Measurements from ENCODE around the gene CASP1. TPM values are rescaled to one million over a fixed set of nuclear protein-coding genes. Genes with fewer than 3 reads are reported as not detected.
"Not testable (repeated sequence)": the region's sequence is repeated elsewhere in the genome, so short reads cannot be mapped to it uniquely, and the experiment has no call there.

Gene CASP1
- total RNA-seq, result 10 to 100 TPM in 2 of 10 donors, 1 to 10 TPM in 8; 4.3 to 35.5 (median 7.5) TPM
- polyA plus RNA-seq, result 10 to 100 TPM in 1 of 2 donors, 1 to 10 TPM in 1; 8.9 to 11.6 TPM
- long read RNA-seq, donor 1, partial matches to known transcripts, result 1 of 4 reads
- long read RNA-seq, donor 1, other reads (novel, unspliced or antisense), result 0 of 4 reads
- long read RNA-seq, donor 2, transcript CASP1-202 (10 exons, 1,477 nt), result major isoform, 5 of 8 reads
- long read RNA-seq, donor 2, partial matches to known transcripts, result 0 of 8 reads
- long read RNA-seq, donor 2, other reads (novel, unspliced or antisense), result 0 of 8 reads
- long read RNA-seq, donor 3, partial matches to known transcripts, result 1 of 6 reads
- long read RNA-seq, donor 3, other reads (novel, unspliced or antisense), result 2 of 6 reads

- H3K4me3 ChIP-seq, result peak within 1 kb of the TSS; percentile 19 to 62 (median 50)
- WGBS, 2 donors, result 43 to 53% methylated on average over 3 of the region's 3 CpGs
- H3K9me3 ChIP-seq, result no peaks in the 10 kb centered on the region
- ATAC-seq (peak in 7 of 8 donors; percentile 71 to 95 (median 89)), DNase-seq (peak in 1 of 2 donors; percentile 49)
- H3K4me1 ChIP-seq, result peaks cover 0 to 50% (median 6%) of the 10 kb centered on the region in 9 donors
- no peaks in the 10 kb centered on the region for H3K27me3 ChIP-seq
- H3K36me3 ChIP-seq, result peaks cover 0 to 28% (median 10%) of the 10 kb centered on the region in 9 donors
- intact Hi-C loops (cut with DNase I), result loop anchor here in 2 of 10 donors (5.0 to 10.0 kb wide), 2 partner anchors 68 to 70 kb away; partner anchors contain the start of gene CASP4 (in 2 of the 2)
- H3K27ac ChIP-seq, result peak within 1 kb of the TSS; percentile 34 to 89 (median 66)
- TF ChIP-seq, protein P1, sequence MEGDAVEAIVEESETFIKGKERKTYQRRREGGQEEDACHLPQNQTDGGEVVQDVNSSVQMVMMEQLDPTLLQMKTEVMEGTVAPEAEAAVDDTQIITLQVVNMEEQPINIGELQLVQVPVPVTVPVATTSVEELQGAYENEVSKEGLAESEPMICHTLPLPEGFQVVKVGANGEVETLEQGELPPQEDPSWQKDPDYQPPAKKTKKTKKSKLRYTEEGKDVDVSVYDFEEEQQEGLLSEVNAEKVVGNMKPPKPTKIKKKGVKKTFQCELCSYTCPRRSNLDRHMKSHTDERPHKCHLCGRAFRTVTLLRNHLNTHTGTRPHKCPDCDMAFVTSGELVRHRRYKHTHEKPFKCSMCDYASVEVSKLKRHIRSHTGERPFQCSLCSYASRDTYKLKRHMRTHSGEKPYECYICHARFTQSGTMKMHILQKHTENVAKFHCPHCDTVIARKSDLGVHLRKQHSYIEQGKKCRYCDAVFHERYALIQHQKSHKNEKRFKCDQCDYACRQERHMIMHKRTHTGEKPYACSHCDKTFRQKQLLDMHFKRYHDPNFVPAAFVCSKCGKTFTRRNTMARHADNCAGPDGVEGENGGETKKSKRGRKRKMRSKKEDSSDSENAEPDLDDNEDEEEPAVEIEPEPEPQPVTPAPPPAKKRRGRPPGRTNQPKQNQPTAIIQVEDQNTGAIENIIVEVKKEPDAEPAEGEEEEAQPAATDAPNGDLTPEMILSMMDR (IDR thresholded peaks at IDR 0.05), result no peak
Measured at GRCh38 chr11:105034813-105035620, at the start of gene CASP1. CASP1 (minus strand) TSS chr11:105035144; CDS start chr11:105035113, 31 bp downstream.

- intact Hi-C loops (cut with DNase I), result no loop called here
- DNase-seq, result no peak
- Histone ChIP-seq H3K36me3 (no peaks in the 10 kb centered on the region), H3K9me3 (no peaks in the 10 kb centered on the region), H3K4me1 (peaks cover 0 to 15% (median 3%) of the 10 kb centered on the region in 9 donors), H3K27me3 (no peaks in the 10 kb centered on the region), H3K27ac (peak overlapping the region in 2 of 10 donors; percentile 51 to 75), H3K4me3 (no peak overlapping the region)
- 86 to 97% methylated on average over 5 of the region's 5 CpGs for WGBS, 2 donors
- no peak for ATAC-seq
- TF ChIP-seq, protein P1 (IDR thresholded peaks at IDR 0.05), result no peak
Measured at GRCh38 chr11:105081412-105082150, 46.6 kb upstream of the CASP1 start.

GRCh38 chr11:105080171-105080906 lies 45.4 kb upstream of the CASP1 start:
- intact Hi-C loops (cut with DNase I); H3K36me3 ChIP-seq; H3K27me3 ChIP-seq; H3K9me3 ChIP-seq; DNase-seq: not testable (repeated sequence)
- peak in 7 of 8 donors; percentile 44 to 83 (median 63) for ATAC-seq
- H3K27ac ChIP-seq, result peak overlapping the region in 6 of 10 donors; percentile 15 to 75 (median 34)
- WGBS, 2 donors, result 40 to 45% methylated on average over 6 of the region's 6 CpGs
- peaks cover 0 to 15% (median 3%) of the 10 kb centered on the region in 9 donors for H3K4me1 ChIP-seq
- H3K4me3 ChIP-seq, result peak overlapping the region in 4 of 10 donors; percentile 3 to 16 (median 14)

GRCh38 chr11:105078283-105078682 lies 43.3 kb upstream of the CASP1 start:
- 97 to 99% methylated on average over 3 of the region's 3 CpGs for WGBS, 2 donors
- intact Hi-C loops (cut with DNase I), result no loop called here
- H3K9me3 ChIP-seq, result no peaks in the 10 kb centered on the region
- no peaks in the 10 kb centered on the region for H3K27me3 ChIP-seq
- H3K4me3 ChIP-seq, result no peak overlapping the region
- DNase-seq, result no peak
- H3K4me1 ChIP-seq, result peaks cover 0 to 18% (median 3%) of the 10 kb centered on the region in 9 donors
- H3K27ac ChIP-seq, result no peak overlapping the region
- ATAC-seq, result no peak
- TF ChIP-seq, protein P1 (IDR thresholded peaks at IDR 0.05), result no peak
- H3K36me3 ChIP-seq, result no peaks in the 10 kb centered on the region

DNA sequence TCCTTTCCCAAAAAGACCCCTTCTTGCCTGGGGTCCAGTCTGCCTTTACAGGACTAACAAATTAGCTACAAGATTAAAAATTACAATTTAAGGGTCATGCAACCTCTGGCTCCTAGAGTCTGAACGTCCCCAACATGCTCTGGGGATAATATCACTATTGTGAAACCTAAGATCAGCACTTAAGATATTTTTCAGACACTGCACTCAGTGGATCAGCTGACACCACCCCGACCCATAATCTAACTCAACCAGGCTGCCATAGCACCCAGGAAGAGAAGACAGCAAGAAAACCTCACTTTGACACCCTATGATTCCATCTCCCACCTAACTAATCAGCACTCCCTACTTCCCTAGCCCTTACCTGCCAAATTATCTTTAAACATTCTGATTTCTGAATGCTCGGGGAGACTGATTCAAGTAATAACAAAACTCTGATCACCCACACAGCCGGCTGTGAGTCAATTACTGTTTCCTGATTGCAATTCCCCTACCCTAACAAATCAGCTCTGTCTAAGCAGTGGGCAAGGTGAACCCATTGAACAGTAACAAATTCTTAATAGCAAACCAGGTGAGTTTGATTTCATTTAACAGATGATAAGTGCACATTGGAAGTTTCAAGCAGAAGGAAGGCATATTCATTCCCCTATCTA lies 42.3 kb upstream of the CASP1 start:
- H3K4me3 ChIP-seq; DNase-seq; H3K27me3 ChIP-seq; ATAC-seq; H3K36me3 ChIP-seq; H3K27ac ChIP-seq; H3K9me3 ChIP-seq; intact Hi-C loops (cut with DNase I): not testable (repeated sequence)
- H3K4me1 ChIP-seq, result peaks cover 0 to 18% (median 3%) of the 10 kb centered on the region in 9 donors
- 79 to 91% methylated on average over 4 of the region's 4 CpGs for WGBS, 2 donors

All from heart right ventricle (tissue), 16 donors.